GM06990 (cell line): Measurements from ENCODE around the gene DPYSL4.

ENCODE experiments used
- DNase-seq: peaks from one replicate; pipeline ENCODE4 v3.0.0-alpha.2; 2011; ENCODE audit not compliant: insufficient read length; ENCODE audit errors: extremely low read depth
- H3K27me3 ChIP-seq: replicated peaks from 2 replicates; pipeline ENCODE4 v1.6.0; 2011; ENCODE audit warnings: low read length; ENCODE audit not compliant: control insufficient read depth, insufficient read depth
- H3K36me3 ChIP-seq: 2 replicates; pipeline ENCODE4 v1.5.1; 2011; ENCODE audit warnings: low read length; ENCODE audit not compliant: control insufficient read depth, insufficient read depth
- H3K4me3 ChIP-seq: replicated peaks from 2 replicates; pipeline ENCODE4 v1.5.1; 2011; ENCODE audit warnings: low read depth, mild to moderate bottlenecking, control low read depth, low read length
- TF ChIP-seq, protein P1 (sequence below): IDR thresholded peaks from 2 replicates; pipeline ENCODE4 v1.5.1; 2011; ENCODE audit warnings: low read length, control low read depth, mild to moderate bottlenecking, inconsistent platforms; ENCODE audit not compliant: insufficient read depth, poor library complexity, severe bottlenecking

DPYSL4 gene

DNA sequence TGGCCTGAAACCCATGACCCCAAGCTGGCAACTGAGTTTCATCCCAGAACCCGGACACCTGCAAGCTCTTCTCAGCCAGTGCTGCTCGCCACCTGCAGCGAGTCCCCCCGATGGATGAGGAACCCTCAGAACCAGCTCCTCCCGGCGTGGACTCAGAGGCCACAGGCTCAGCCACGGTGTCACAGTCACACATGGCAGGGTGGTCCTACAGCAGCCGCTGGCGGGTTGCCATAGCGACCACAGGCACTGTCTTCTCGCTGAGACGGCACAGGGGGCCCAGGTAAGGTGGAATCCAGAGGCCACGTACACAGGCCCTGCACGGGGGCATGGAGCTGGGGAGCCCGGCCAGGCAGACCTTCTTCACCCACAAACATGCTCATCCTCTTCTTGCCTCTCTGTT is 53.4 kb downstream of the DPYSL4 start:
- Histone ChIP-seq H3K27me3 (no peaks in the 10 kb centered on the region; the same call in none of the 2 replicates), H3K4me3 (no peak overlapping the region), H3K36me3 (no peaks in the 10 kb centered on the region)
- DNase-seq: no peak
- TF ChIP-seq, protein P1, sequence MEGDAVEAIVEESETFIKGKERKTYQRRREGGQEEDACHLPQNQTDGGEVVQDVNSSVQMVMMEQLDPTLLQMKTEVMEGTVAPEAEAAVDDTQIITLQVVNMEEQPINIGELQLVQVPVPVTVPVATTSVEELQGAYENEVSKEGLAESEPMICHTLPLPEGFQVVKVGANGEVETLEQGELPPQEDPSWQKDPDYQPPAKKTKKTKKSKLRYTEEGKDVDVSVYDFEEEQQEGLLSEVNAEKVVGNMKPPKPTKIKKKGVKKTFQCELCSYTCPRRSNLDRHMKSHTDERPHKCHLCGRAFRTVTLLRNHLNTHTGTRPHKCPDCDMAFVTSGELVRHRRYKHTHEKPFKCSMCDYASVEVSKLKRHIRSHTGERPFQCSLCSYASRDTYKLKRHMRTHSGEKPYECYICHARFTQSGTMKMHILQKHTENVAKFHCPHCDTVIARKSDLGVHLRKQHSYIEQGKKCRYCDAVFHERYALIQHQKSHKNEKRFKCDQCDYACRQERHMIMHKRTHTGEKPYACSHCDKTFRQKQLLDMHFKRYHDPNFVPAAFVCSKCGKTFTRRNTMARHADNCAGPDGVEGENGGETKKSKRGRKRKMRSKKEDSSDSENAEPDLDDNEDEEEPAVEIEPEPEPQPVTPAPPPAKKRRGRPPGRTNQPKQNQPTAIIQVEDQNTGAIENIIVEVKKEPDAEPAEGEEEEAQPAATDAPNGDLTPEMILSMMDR: no peak

DNA sequence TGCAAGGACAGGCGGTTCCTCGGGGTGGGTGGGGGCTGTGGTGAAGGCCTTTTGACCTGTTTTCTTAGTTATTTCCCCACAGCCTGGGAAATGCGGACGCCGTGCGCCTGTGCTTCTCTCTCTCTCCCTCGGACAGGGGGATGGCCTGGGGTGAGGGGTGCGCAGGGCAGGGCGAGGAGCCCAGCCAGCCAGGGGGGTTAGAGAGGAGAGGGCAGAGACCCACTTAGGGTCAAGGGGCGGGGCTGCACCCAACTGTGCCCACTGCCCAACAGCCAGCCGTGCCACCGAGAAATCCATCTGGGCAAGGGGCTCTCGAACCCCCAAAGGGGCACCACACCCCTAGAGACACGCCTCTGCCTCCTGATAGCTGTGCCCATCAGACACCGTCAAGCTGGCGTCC is 53.8 kb downstream of the DPYSL4 start:
- no peaks in the 10 kb centered on the region for H3K36me3 ChIP-seq
- no peak overlapping the region for H3K4me3 ChIP-seq
- TF ChIP-seq, protein P1: no peak
- no peaks in the 10 kb centered on the region; the same call in none of the 2 replicates for H3K27me3 ChIP-seq
- no peak for DNase-seq

DNA sequence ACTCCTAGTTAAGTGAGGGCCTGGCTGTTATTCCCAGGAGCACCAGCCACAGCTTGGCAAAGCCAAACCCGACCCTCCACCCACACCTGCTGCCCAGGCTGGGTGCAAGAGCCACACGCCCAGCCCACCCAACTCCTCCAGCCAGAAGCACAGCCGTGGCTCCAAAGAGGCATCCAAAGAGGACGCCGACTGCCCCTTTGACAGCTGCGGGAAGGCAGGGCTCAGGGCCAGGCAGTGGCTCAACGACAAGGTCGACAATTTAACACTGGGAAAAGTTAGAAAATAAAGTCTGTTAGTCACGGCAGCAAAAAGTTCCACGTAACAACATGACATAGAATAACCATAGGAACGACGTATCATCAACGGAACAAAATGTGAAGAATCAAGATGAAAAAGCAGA is 54.3 kb downstream of the DPYSL4 start:
- TF ChIP-seq, protein P1: no peak

DNA sequence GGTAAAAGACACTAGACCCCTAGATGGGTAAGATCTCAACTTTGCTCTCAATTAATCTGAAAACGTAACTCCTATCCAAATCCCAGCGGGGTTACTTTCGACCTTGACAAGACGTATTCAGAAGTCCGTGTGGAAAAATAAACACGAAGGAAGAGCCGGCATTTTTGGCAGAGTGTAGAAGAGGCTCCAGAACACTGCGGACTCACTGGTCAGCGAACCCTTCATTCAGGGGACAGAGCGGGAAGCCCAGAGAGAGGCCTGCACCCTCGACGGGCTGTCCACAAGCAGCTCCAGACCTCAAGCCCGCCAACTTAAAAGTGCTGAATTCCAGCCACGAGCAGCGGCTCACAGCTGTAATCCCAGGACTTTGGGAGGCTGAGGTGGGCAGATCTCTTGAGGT is 54.7 kb downstream of the DPYSL4 start:
- Histone ChIP-seq H3K4me3 (no peak overlapping the region), H3K27me3 (no peaks in the 10 kb centered on the region; the same call in none of the 2 replicates), H3K36me3 (no peaks in the 10 kb centered on the region)
- DNase-seq: no peak
- TF ChIP-seq, protein P1: no peak

More for the DNA sequence above, 54.3 kb downstream of the DPYSL4 start:
- Histone ChIP-seq H3K4me3 (no peak overlapping the region), H3K36me3 (no peaks in the 10 kb centered on the region), H3K27me3 (no peaks in the 10 kb centered on the region; the same call in none of the 2 replicates)
- no peak for DNase-seq

DNA sequence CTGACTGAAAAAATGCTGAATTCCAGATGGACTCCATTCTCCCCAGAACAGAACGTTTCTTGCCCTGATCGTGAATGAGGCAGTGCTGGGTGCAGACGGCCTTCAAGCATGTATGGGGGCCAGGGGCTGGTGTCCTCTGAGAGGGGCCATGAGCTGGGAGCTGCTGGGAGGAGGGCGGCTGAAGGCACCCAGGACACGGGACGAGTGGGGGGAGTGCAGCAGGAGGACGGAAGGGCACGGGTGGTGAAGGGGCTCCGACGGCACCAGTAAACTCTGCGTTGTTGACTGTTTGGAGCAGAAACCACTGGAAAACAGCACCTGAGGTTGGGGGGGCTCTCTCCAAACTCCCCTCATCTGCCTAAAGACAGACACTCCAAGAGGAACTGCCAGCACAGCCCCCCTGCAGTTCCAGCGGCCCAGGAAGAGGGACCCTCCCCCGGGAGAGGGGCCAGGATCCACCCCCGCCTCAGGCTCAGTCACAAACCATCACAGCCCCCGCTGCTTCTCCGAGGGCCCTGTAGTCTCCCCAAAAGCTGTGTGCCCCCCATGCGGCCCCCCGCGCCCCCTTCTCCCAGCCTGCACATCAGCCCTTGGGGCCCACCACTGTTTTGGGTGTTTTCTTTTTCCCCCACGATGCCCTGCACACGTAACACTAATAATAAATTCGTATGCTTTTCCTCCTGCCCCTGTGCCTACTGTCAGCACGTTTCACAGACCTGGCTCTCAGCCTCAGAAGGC is 55.5 kb downstream of the DPYSL4 start:
- Histone ChIP-seq H3K27me3 (no peaks in the 10 kb centered on the region; the same call in none of the 2 replicates), H3K4me3 (no peak overlapping the region), H3K36me3 (no peaks in the 10 kb centered on the region)
- DNase-seq: no peak
- TF ChIP-seq, protein P1: no peak

DNA sequence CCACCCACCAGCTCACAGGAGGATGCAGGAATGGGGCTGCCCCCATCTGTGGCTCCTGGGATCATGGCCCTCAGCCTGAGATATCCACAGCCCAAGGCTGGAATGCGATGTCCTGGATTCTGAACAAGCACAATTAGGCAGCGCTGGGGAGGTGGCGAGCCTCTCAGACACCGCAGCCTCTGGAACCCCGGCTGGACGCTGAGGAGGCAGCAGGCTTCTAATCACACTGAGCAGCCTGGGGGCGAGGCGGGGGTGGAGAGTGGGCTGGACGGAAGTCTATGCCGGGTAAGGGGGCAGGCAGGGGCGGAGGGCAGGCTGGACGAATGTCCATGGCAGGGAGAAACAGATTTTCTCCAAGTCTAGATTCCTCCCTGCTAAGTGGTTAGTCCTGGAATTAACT is 56.4 kb downstream of the DPYSL4 start:
- no peaks in the 10 kb centered on the region; the same call in none of the 2 replicates for H3K27me3 ChIP-seq
- no peaks in the 10 kb centered on the region for H3K36me3 ChIP-seq
- DNase-seq: no peak
- H3K4me3 ChIP-seq: no peak overlapping the region
- TF ChIP-seq, protein P1: no peak
